NT2/D1 (cell line): ENCODE data around the gene EBLN1.

Experiments
- SUZ12 ChIP-seq: IDR thresholded peaks from 2 replicates; pipeline ENCODE4 v1.6.1; 2011; ENCODE audit not compliant: insufficient read length, insufficient read depth; ENCODE audit errors: extremely low read depth
- ZNF274 ChIP-seq: IDR thresholded peaks from 2 replicates; pipeline ENCODE4 v1.6.1; 2011; ENCODE audit warnings: mild to moderate bottlenecking, low read depth, low read length

GRCh38 chr10:22226599-22226998 is 8.8 kb upstream of the EBLN1 start:
- TF ChIP-seq ZNF274 (no peak), SUZ12 (no peak)
